ENCODE measurements around the gene KRT27. TPM values are rescaled to one million over a fixed set of nuclear protein-coding genes. Genes with fewer than 3 reads are reported as not detected.

Gene KRT27
- total RNA-seq, 1 donor from 2014 or later: not detected

DNA sequence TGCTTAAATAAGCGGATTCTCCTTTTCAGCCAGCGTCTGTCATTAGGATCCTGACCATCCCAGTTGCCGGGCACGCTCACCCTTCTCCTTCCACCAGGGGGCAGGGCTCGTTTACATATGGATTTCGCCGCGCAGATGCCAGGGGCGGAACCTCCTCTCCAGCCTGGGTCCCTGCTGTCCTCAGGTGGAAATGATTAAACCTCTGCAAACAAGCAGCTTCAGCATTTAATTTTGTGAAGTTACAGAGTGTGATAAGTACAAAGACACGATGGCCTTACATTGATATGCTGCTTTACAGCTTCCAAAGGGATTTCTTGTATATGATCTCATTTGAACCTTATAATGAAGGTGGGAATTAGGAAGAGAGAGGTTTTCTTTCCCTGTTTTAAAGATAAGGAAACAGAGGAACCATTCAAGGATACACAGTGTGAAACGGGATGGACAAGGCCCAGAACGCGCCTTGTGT lies 21.3 kb upstream of the KRT27 start:
- H3K27me3 ChIP-seq (ENCODE audit: low read depth): peaks cover 35% of the 10 kb centered on the region
- H3K4me1 ChIP-seq: no peaks in the 10 kb centered on the region
- no peaks in the 10 kb centered on the region for H3K9me3 ChIP-seq
- DNase-seq: peak; percentile 86
- H3K36me3 ChIP-seq: no peaks in the 10 kb centered on the region
- no peak overlapping the region for H3K27ac ChIP-seq
- TF ChIP-seq, protein P1, sequence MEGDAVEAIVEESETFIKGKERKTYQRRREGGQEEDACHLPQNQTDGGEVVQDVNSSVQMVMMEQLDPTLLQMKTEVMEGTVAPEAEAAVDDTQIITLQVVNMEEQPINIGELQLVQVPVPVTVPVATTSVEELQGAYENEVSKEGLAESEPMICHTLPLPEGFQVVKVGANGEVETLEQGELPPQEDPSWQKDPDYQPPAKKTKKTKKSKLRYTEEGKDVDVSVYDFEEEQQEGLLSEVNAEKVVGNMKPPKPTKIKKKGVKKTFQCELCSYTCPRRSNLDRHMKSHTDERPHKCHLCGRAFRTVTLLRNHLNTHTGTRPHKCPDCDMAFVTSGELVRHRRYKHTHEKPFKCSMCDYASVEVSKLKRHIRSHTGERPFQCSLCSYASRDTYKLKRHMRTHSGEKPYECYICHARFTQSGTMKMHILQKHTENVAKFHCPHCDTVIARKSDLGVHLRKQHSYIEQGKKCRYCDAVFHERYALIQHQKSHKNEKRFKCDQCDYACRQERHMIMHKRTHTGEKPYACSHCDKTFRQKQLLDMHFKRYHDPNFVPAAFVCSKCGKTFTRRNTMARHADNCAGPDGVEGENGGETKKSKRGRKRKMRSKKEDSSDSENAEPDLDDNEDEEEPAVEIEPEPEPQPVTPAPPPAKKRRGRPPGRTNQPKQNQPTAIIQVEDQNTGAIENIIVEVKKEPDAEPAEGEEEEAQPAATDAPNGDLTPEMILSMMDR (IDR thresholded peaks at IDR 0.05): peak; percentile 86
- ATAC-seq: peak; percentile 93 to 95
- intact Hi-C loops (cut with DNase I): no loop called here
- no peak overlapping the region for H3K4me3 ChIP-seq

DNA sequence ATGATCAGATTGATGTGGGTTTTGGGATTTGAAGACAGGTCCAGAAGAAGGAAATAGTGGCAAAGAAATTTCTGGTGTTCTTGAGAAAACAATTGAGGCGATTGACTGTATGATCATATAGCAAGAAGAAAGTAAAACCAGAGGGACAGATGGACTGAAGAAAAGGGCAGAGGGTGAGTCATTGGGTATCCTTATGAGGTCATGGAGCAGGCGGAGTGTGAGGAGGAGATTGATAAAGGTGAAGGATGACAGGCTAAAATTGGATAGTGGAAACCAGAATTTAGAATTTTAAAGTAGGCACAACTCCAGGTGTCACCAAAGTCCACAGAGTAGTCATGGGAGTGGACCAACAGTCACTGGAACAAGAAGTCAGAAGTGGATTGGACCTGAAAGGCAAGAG lies 18.8 kb upstream of the KRT27 start:
- TF ChIP-seq, protein P1 (IDR thresholded peaks at IDR 0.05): no peak
- Histone ChIP-seq H3K4me3 (no peak overlapping the region), H3K27ac (no peak overlapping the region), H3K36me3 (no peaks in the 10 kb centered on the region), H3K4me1 (no peaks in the 10 kb centered on the region), H3K27me3 (ENCODE audit: low read depth) (peaks cover 19% of the 10 kb centered on the region), H3K9me3 (no peaks in the 10 kb centered on the region)
- no peak for ATAC-seq
- intact Hi-C loops (cut with DNase I): no loop called here
- no peak for DNase-seq

DNA sequence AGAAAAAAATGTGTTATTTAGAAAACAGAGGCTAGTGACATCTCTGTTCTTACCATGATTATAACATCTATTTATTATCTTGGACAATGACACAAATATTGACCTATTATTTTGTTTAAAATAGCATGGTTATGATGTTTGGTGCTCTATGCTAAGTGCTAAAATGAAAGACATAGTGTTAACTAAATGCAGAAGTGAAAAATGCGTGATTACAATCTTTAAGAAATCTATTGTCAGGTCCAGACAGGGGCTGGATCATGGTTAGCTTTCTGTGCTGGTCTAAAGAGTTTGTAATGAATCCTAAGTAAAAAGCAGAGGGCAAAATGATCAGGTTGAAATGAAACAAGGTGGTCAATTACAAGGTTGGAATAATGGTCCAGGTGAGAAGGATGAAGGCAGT lies 18.0 kb upstream of the KRT27 start:
- ATAC-seq (no peak), DNase-seq (no peak)
- Histone ChIP-seq H3K4me1 (no peaks in the 10 kb centered on the region), H3K36me3 (no peaks in the 10 kb centered on the region), H3K27ac (no peak overlapping the region), H3K9me3 (no peaks in the 10 kb centered on the region), H3K27me3 (ENCODE audit: low read depth) (peaks cover 13% of the 10 kb centered on the region), H3K4me3 (no peak overlapping the region)
- TF ChIP-seq, protein P1 (IDR thresholded peaks at IDR 0.05): no peak
- intact Hi-C loops (cut with DNase I): no loop called here

DNA sequence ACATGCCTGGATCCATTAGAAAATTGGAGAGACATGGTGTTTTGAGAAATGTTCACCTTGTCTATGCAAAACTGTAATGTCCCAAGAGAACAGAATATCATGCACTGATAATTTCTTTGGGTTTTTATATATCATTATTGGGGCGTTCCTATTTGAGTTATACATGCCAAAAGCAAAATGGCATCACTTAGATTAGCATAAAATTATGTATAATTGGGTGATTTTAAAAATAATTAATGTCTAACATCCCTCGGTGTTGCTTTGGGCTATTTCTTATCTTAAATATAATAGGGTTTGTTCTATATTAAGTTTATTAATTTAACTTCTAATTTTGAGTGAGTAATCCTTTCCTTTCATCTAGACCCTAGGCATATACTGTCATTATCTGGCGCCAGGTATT lies 17.5 kb upstream of the KRT27 start, which contains the start of gene KRT28:
Gene KRT28 (minus strand): TSS at position 101 of the 400 bp plus-strand sequence. CDS start 66 bp downstream, at position 35.
- TF ChIP-seq, protein P1 (IDR thresholded peaks at IDR 0.05): no peak

DNA sequence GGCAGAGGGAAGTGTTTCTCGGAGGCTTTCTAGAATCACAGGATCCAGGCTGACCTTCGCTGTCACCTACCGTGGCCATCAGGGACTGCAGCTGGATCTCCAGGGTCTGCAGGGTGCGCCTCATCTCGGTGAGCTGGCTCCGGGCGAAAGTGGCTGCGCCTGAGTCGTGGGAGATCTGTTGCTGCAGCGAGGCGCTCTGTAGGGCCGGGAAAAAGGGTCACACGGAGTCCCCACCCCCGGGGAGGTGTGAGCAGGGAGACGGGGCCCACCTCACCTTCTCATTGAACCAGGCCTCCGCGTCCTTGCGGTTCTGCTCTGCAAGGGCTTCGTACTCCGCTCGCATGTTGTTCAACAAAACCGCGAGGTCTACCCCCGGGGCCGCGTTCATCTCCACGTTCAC lies 14.5 kb upstream of the KRT27 start:
- Histone ChIP-seq H3K4me3 (no peak overlapping the region), H3K9me3 (no peaks in the 10 kb centered on the region), H3K27ac (no peak overlapping the region), H3K4me1 (no peaks in the 10 kb centered on the region), H3K36me3 (no peaks in the 10 kb centered on the region), H3K27me3 (ENCODE audit: low read depth) (peaks cover 8% of the 10 kb centered on the region)
- TF ChIP-seq, protein P1 (IDR thresholded peaks at IDR 0.05): no peak
- intact Hi-C loops (cut with DNase I): no loop called here
- DNase-seq (no peak), ATAC-seq (no peak)

More for the DNA sequence above, 17.5 kb upstream of the KRT27 start, which contains the start of gene KRT28:
- intact Hi-C loops (cut with DNase I): no loop called here
- H3K27me3 ChIP-seq (ENCODE audit: low read depth): peaks cover 12% of the 10 kb centered on the region
- DNase-seq: no peak
- H3K4me1 ChIP-seq: no peaks in the 10 kb centered on the region
- H3K4me3 ChIP-seq: no peak within 1 kb of the TSS
- no peaks in the 10 kb centered on the region for H3K36me3 ChIP-seq
- H3K27ac ChIP-seq: no peak within 1 kb of the TSS
- H3K9me3 ChIP-seq: no peaks in the 10 kb centered on the region
- ATAC-seq: no peak
